NCI-H128 (cell line): ENCODE measurements around the gene WDR76.

Experiments used
- DNase-seq: peaks from one replicate; lab custom pipeline; 2025; ENCODE audit not compliant: unreplicated experiment; lab: John Stamatoyannopoulos, UW

The WDR76 gene

DNA sequence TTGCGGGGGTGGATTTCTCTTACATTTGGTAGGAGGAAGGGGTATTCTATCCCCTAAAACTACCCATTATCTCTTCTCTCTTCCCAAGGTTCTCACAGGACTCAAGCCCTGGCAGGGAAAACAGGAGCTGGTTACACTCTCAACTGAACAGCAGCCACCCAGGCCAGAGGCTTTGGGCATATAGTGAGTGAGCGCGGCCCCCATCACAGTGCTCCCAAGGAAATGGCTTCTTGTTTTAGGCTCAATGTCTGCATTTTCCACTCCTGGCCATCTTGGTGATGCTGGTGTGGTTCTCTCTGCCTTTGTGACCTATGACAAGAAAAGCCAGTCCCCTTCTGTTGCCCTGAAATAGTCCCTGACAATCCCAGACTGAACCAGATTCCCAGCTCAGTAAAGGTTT lies 50.1 kb downstream of the WDR76 start:
- DNase-seq = no peak

DNA sequence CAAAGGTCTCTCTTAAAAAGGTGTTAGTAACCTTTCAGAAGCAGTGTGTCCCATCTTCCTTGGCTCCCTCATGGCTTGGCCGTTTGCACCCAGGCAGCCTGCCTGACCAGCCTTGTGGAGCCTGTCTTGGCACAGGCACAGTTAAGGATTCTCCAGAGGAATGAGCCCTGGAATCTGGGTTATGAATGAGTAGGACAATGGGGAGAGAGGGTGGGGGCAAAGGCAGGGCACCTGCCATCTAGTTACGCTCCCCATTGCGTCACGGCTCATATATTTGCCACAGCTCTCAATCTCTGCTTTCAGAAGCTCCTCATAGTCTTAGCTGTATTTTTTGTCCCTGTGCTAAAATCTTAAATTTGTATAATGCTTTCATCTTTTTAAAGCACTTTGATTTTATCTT lies 50.6 kb downstream of the WDR76 start:
- DNase-seq = no peak

DNA sequence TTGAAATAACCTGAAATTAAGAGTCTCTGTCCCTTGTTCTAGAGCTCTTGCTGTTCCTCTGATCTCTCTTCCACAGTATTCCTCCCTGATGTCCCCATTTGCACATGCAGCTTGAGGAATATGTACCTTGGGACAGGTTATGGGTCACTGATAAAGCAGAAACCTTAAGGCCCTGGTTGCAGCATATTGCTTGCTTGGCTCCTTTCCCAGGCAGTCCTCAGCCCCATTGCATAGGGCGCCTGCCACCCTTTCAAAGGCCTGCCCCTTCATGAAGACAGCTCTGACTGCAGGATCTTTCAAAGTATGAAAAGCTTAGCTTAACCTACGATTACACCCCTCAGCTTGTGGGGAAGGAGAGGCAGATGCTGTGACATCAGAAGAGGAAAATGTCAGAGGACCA lies 51.6 kb downstream of the WDR76 start:
- DNase-seq = no peak

DNA sequence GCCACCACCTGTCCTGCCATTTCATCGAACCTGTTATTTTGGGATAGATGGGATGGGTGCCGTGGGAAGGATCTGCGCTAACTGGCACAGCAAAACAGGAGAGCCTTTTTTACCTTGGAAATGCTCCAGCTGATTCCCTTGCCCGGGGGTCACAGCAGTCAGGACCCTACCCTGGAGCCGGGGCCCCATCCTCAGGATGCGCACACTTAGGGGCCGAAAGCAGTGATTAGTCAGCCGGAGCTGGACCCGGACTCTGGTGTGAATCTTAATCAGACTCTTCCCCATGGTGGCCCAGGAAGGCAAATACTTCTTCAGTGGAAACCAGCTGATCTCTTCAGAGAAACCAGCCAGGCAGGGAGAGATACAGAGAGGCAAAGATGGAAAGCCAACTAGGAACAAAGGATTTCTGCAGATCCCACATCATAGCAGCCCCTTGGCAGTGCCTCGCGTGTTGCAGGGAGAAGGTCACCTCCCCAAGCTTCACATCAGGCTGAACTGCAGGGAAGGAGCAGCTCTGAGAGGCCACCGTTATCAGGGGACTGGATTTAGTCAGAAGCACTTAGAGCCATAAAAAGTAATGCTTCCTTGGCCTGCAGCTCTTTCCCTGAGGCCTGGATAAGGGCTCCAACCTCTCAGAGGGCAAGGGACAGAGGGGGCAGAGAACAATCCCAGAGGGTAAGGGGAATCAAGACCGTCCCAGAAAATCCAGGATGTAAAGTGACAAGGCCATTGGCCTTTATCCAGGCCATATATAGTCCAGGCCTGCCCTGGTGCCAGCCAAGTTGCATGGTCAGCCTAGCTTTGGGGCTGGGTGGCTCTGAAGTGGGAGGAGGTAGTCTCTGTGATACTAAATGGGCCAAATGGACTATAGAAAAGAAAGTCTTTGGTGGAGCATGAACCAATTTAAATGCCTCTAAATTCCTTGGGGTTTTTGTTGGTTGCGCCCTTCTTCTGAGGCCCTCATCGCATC lies 52.9 kb downstream of the WDR76 start:
- no peak for DNase-seq

GRCh38 chr15:43880406-43881194 lies 53.8 kb downstream of the WDR76 start:
- no peak for DNase-seq

DNA sequence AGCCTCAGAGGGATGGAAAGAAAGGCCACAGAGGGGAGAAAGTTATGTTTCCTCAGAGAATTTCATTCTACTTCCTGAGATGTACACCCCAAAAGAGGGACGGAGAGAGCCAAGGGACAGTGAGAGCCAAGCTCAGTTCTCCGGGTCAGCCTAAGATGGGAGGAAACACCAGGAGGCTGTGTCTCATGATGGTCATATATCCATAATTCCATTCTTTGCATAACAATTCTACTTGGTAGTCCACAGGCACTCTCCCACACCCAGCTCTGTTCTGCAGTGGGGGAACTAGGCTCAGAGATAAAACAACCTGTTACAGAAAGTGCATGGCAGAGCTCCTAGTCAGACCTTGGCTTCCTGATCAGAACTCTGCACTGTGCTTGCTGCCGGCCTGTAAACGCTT lies 54.4 kb downstream of the WDR76 start:
- no peak for DNase-seq

GRCh38 chr15:43881944-43882343 lies 55.1 kb downstream of the WDR76 start:
- DNase-seq = no peak

DNA sequence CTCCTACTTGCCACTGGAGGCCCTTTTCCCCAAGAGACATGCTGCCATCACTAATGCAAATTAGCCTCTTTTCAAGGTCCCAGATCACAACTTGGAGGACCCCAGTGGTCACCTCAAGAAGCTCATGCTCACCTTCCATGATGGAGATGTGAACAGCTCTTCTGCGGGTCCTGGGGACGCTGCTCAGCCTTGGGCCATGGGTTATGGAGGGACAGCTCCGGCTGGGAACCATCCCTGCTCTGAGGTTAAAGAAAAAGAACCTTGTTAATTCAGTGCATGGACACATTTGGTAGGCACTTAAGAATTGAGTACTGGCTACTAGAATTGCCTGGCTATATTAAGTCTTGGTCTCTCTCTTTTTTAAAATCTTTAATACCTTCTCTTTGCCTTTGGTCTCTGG lies 56.8 kb downstream of the WDR76 start:
- DNase-seq = no peak

DNA sequence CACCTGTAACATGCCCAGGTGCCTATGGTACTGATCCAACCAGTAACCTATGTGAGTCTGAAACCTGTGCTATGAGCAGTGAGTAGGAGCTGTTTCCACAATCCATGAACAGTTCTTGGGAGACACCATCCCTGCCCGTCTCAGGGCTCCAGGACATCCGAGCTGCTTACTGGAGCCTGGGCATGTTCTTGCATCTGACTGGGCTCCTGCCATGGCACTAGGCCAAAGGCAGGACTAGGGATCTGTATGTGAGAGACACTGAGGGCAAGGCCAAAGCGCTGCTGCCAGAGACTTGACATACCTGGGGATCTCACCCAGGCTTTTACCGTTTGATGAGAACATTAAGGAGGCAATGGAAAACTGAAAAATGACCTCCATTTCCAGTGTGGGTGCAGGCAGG lies 59.8 kb downstream of the WDR76 start:
- DNase-seq = no peak

DNA sequence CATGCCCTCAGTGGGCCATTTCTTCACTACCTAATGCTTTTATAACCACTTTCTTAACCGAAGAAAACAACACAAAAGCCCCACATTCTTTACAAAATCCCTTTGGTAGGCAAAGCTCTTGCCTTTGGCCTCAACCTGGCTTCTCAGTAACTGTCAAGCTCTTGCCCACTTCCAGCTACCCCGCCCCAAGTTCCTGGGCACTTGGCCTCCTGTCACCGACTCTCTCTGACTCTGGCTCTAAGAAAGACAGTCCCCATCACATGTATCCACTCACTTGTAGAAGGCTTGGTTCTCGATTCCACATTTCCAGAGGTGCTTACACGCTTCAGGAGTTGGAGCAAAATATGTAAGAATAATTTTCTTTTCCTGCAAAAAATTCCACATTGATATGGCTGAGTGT lies 61.1 kb downstream of the WDR76 start:
- DNase-seq = no peak

- no peak for DNase-seq
Observed at GRCh38 chr15:43889042-43889441, 62.2 kb downstream of the WDR76 start.

GRCh38 chr15:43893956-43894355 lies 67.2 kb downstream of the WDR76 start:
- DNase-seq = no peak

- DNase-seq = no peak
Observed at GRCh38 chr15:43895586-43895985, 68.8 kb downstream of the WDR76 start.

DNA sequence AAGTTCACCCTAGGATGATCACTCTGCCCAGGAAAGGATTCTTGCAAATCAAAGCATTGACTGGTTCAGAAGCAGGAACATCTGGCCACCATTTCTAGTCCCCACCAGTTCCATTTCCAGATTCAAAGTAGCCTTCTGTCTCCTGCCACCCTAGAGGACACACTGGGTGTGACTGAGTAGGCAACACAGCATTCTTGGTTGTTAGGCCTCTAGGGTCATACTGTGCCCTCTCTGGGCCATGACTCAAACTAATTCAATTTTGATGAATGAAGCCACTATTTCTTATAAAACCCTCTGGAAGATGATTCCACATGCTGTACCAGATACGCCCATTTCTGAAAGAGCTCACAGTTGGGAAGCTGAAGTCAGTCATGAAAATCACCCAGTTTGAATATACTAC lies 69.7 kb downstream of the WDR76 start:
- no peak for DNase-seq

DNA sequence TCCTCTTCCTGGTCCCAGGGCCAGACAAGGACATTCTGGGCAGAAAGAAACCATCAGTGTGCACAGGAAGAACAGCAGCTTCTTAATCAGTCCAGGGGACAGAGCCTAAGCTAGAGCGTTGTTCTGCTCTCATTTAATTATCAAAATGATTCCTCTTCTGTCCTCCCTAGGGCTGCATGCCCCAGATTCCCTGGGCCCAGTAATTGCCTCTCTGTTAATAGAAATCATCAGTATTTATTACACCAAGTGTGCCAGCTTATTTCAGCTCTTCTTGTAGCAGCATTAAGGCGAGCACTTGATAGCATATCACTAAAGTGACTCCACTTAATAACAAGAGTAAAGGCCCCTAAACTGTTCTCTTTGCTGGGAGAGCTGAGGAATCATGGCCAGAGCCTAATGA lies 72.1 kb downstream of the WDR76 start:
- DNase-seq = no peak

DNA sequence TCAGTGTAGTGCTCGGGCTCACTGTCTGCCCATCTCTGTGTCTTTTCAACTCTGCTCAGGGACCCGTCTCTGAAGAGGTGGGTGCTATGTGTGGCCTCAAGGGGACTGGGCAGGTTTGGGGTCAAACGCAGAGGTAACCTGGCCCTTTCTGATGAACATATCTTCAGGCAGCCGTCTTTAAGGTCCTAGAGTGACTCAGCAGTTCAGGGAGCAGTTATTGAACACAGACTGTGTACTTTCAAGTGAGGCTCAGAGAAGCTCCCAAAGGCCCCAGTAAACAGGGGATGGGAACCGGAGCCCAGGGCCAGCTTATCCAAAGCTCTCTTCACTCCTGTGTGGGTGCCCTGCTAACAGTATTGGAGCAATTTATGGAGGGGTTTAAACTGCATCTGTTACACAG lies 73.1 kb downstream of the WDR76 start:
- DNase-seq = no peak

GRCh38 chr15:43900996-43901395 lies 74.2 kb downstream of the WDR76 start:
- no peak for DNase-seq

- DNase-seq = no peak
Observed at GRCh38 chr15:43901495-43901894, 74.7 kb downstream of the WDR76 start.

GRCh38 chr15:43903864-43904290 lies 77.1 kb downstream of the WDR76 start:
- no peak for DNase-seq

DNA sequence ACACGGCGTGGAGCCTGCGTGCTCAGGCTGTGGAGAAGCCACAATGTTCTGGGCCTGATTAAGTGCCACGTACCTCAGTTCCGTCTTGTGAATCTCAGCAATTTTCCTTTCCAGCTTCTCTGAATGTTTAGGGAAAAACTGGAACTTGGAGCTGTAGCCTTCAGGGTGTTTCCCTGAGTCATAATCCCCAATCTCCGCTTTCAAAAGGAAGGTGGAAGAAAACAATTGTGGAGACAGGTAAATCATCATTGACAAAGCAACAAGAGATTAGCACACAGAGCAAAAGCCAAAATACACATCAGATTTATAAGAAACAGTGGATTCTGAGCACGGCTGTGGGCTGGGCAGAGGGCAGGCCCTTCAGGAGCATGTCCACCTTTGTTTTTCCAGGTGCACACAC lies 79.0 kb downstream of the WDR76 start:
- DNase-seq = no peak

DNA sequence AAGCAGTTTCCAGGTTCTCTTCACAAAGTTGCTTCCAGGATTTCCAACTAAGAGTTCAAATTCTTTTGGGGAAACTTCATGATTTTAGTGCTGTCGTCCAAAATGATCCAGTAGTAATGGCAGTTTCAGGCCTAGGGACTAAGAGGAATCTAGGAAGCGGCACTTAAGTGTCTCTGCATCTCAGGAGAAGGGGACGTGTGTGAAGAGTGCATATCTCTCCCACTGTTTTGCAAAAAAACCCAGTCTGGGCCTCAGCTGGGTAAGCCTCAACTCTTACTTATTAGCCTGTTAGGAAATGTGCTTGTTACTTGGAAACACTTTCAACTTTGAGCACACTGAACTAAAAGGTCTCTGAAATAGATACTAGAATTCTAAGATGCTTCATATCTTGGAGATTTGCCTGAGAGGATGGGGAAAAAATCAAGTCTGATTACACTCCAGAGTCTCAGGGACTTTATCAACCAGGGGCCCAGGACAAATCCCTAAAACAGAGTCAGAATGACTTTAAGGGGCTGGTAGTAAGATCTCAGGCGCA lies 81.8 kb downstream of the WDR76 start:
- DNase-seq = no peak

DNA sequence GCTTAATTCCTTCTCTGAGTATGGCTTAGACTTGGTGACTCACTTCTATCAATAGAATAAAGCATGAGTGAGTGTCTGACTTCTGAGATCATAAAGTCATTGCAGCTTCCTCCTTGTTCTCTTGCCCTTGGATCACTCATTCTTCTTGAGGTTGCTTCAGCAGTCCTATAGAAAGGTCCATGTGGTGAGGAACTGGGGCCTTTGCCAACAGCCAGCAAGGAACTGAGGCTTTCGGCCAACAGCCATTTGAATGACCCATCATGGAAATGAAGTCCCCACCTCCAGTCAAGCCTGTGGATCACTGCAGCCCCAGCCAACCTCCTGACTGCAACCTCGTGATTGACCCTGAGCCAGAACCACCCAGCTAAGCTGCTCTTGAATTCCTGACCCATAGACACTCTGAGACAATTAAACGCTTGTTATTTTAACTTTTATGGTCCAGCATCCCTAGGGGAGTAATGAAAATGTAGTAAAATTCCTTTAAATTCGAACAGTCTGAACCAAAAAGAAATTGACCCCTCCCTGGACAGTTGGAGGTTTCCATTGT lies 84.5 kb downstream of the WDR76 start:
- no peak for DNase-seq
